A673 (cell line): ENCODE measurements around the gene DIO2. TPM values are rescaled to one million over a fixed set of nuclear protein-coding genes. Genes with fewer than 3 reads are reported as not detected.

ENCODE experiments used
- BruUV-seq: library from RNA; stranded (reverse); fragments of 400-500 nt; replicated peaks from 2 replicates; lab custom pipeline; 2021; lab: Mats Ljungman, UMichigan
- CTCF ChIA-PET: fragments of 300-600 bp; sonication (Branson Sonifier 250); formaldehyde crosslinking; loops from one replicate; lab custom pipeline; 2022; ENCODE audit warnings: antibody characterized with exemption; lab: Charles Lee
- POLR2A ChIA-PET: fragments of 300-600 bp; sonication (Branson Sonifier 250); formaldehyde crosslinking; loops from one replicate; lab custom pipeline; 2022; ENCODE audit warnings: antibody characterized with exemption; ENCODE audit not compliant: low non-redundant PET; lab: Charles Lee
- DNase-seq: peaks from one replicate; pipeline ENCODE4 v3.0.0-alpha.2; 2015; ENCODE audit warnings: low spot score
- H3K27ac ChIP-seq: fragments of 200-600 bp; sonication (generic); 2 replicates; pipeline ENCODE4 v1.5.1; 2016; ENCODE audit warnings: mixed run types, low read depth, mild to moderate bottlenecking, mixed read lengths, antibody characterized with exemption, low read length; ENCODE audit not compliant: poor library complexity, severe bottlenecking
- H3K27me3 ChIP-seq: fragments of 200-600 bp; sonication (generic); replicated peaks from 2 replicates; pipeline ENCODE4 v1.6.1; 2017; ENCODE audit warnings: mixed run types, low read depth, mild to moderate bottlenecking, mixed read lengths, antibody characterized with exemption, low read length; ENCODE audit not compliant: insufficient read depth, poor library complexity
- H3K36me3 ChIP-seq: fragments of 200-600 bp; sonication (generic); 2 replicates; pipeline ENCODE4 v1.6.1; 2016; ENCODE audit warnings: mixed run types, mild to moderate bottlenecking, mixed read lengths, antibody characterized with exemption, low read length; ENCODE audit not compliant: insufficient read depth, poor library complexity, severe bottlenecking
- H3K4me1 ChIP-seq: fragments of 200-600 bp; sonication (generic); 2 replicates; pipeline ENCODE4 v1.6.1; 2017; ENCODE audit warnings: mixed run types, mild to moderate bottlenecking, mixed read lengths, antibody characterized with exemption, low read length; ENCODE audit not compliant: insufficient read depth, poor library complexity, severe bottlenecking
- H3K4me3 ChIP-seq: fragments of 200-600 bp; sonication (generic); 2 replicates; pipeline ENCODE4 v1.5.1; 2016; ENCODE audit warnings: low read depth, mixed run types, mild to moderate bottlenecking, mixed read lengths, low read length; ENCODE audit not compliant: poor library complexity, severe bottlenecking
- H3K9me3 ChIP-seq: fragments of 200-600 bp; sonication (generic); 2 replicates; pipeline ENCODE4 v1.6.1; 2016; ENCODE audit warnings: mixed run types, low read depth, mild to moderate bottlenecking, mixed read lengths, antibody characterized with exemption, low read length; ENCODE audit not compliant: poor library complexity, severe bottlenecking
- CTCF ChIP-seq: fragments of 300-800, 200-600 bp; sonication (generic); conservative IDR thresholded peaks from 2 replicates; pipeline ENCODE4 v1.5.1; 2017; ENCODE audit warnings: low read depth, mild to moderate bottlenecking, antibody characterized with exemption, low read length, moderate library complexity, mixed read lengths
- EZH2 ChIP-seq: fragments of 200-600 bp; sonication (generic); IDR thresholded peaks from 2 replicates; pipeline ENCODE4 v1.6.1; 2017; ENCODE audit warnings: borderline replicate concordance, low read depth, mild to moderate bottlenecking, mixed read lengths, antibody characterized with exemption, low read length; ENCODE audit not compliant: poor library complexity, severe bottlenecking
- intact Hi-C: fragments of 100-400 bp; cut with micrococcal nuclease; formaldehyde crosslinking; loops from one replicate; pipeline ENCODE4 v1.10.0; 2022; ENCODE audit not compliant: unreplicated experiment
- total RNA-seq: library from RNA; stranded (reverse); gene quantifications from 2 replicates; pipeline ENCODE4 v1.2.3, GENCODE V29; 2021

DIO2 gene
- total RNA-seq, 1 experiment from 2014 or later = 0.09 TPM

- Histone ChIP-seq H3K4me3 (no peak overlapping the region), H3K27ac (no peak overlapping the region), H3K27me3 (no peaks in the 10 kb centered on the region), H3K4me1 (no peaks in the 10 kb centered on the region), H3K9me3 (no peaks in the 10 kb centered on the region), H3K36me3 (no peaks in the 10 kb centered on the region)
- no TSS peak for BruUV-seq
- POLR2A ChIA-PET = interaction anchor here (0.6 kb wide), 1 partner anchor 9 kb away, joined by 3 read pairs; no protein-coding TSS in a partner anchor
- intact Hi-C loops = no loop called here
- TF ChIP-seq EZH2 (no peak), CTCF (no peak)
- DNase-seq = no peak
- CTCF ChIA-PET = no interaction called here
These were observed 11.2 kb downstream of the DIO2 start for GRCh38 chr14:80200093-80200492.

GRCh38 chr14:80188571-80188970 lies 22.7 kb downstream of the DIO2 start:
- no peaks in the 10 kb centered on the region for H3K4me1 ChIP-seq
- CTCF ChIA-PET = no interaction called here
- no peak for DNase-seq
- H3K27me3 ChIP-seq = no peaks in the 10 kb centered on the region
- H3K36me3 ChIP-seq = no peaks in the 10 kb centered on the region
- BruUV-seq = no TSS peak
- no peak overlapping the region for H3K27ac ChIP-seq
- POLR2A ChIA-PET = interaction anchor here (0.6 kb wide), 1 partner anchor 360 kb away, joined by 3 read pairs; no protein-coding TSS in a partner anchor
- intact Hi-C loops = no loop called here
- no peak overlapping the region for H3K4me3 ChIP-seq
- no peaks in the 10 kb centered on the region for H3K9me3 ChIP-seq
- no peak for TF ChIP-seq EZH2
- TF ChIP-seq CTCF = no peak

GRCh38 chr14:80186301-80186800 lies 25.0 kb downstream of the DIO2 start:
- ChIA-PET POLR2A (no interaction called here), CTCF (no interaction called here)
- H3K27ac ChIP-seq = no peak overlapping the region
- H3K4me1 ChIP-seq = no peaks in the 10 kb centered on the region
- BruUV-seq = no TSS peak
- no peaks in the 10 kb centered on the region for H3K36me3 ChIP-seq
- TF ChIP-seq CTCF = no peak
- no peak for TF ChIP-seq EZH2
- no peak for DNase-seq
- no peaks in the 10 kb centered on the region for H3K27me3 ChIP-seq
- intact Hi-C loops = no loop called here
- H3K9me3 ChIP-seq = no peaks in the 10 kb centered on the region
- H3K4me3 ChIP-seq = no peak overlapping the region
